DMS153 treated with DMSO at 0.1 percent for 48 hours (cell line): Measurements from ENCODE around the gene LZTR1.

ENCODE experiments used
- DNase-seq: peaks from one replicate; lab custom pipeline; 2025; ENCODE audit not compliant: unreplicated experiment; lab: John Stamatoyannopoulos, UW

LZTR1 gene

GRCh38 chr22:21014202-21014725 is 32.2 kb downstream of the LZTR1 start:
- peak; percentile 83 for DNase-seq

GRCh38 chr22:21014726-21015465 is 32.8 kb downstream of the LZTR1 start, which contains the start of gene P2RX6:
P2RX6 (plus strand) TSS chr22:21015165; CDS start chr22:21015175, 10 bp downstream.
- DNase-seq: peak; percentile 15

- no peak for DNase-seq
Measured at GRCh38 chr22:21015466-21016006, 33.4 kb downstream of the LZTR1 start.

- no peak for DNase-seq
Measured at GRCh38 chr22:21016644-21017420, 34.7 kb downstream of the LZTR1 start.

- DNase-seq: no peak
Measured at GRCh38 chr22:21018314-21018713, 36.2 kb downstream of the LZTR1 start.

- DNase-seq: no peak
Measured at GRCh38 chr22:21020802-21021429, 38.8 kb downstream of the LZTR1 start.

- no peak for DNase-seq
Measured at GRCh38 chr22:21022507-21022906, 40.4 kb downstream of the LZTR1 start.

GRCh38 chr22:21022955-21023614 is 41.0 kb downstream of the LZTR1 start:
- DNase-seq: no peak

- DNase-seq: no peak
Measured at GRCh38 chr22:21025266-21025665, 43.2 kb downstream of the LZTR1 start.

- DNase-seq: no peak
Measured at GRCh38 chr22:21025763-21026755, 44.0 kb downstream of the LZTR1 start.

GRCh38 chr22:21026783-21027692 is 44.9 kb downstream of the LZTR1 start:
- DNase-seq: no peak

- no peak for DNase-seq
Measured at GRCh38 chr22:21028277-21029251, 46.5 kb downstream of the LZTR1 start.

GRCh38 chr22:21029486-21030025 is 47.5 kb downstream of the LZTR1 start:
- no peak for DNase-seq

GRCh38 chr22:21030032-21030431 is 47.9 kb downstream of the LZTR1 start:
- no peak for DNase-seq

GRCh38 chr22:21030621-21031544 is 48.8 kb downstream of the LZTR1 start:
- DNase-seq: no peak

GRCh38 chr22:21031545-21032036 is 49.5 kb downstream of the LZTR1 start:
- no peak for DNase-seq
